ENCODE data around the gene TUT4. TPM values are rescaled to one million over a fixed set of nuclear protein-coding genes. Genes with fewer than 3 reads are reported as not detected.

Gene TUT4
- total and polyA plus RNA-seq, 12 donors, result 16.9 to 40.6 (median 31.5) TPM

DNA sequence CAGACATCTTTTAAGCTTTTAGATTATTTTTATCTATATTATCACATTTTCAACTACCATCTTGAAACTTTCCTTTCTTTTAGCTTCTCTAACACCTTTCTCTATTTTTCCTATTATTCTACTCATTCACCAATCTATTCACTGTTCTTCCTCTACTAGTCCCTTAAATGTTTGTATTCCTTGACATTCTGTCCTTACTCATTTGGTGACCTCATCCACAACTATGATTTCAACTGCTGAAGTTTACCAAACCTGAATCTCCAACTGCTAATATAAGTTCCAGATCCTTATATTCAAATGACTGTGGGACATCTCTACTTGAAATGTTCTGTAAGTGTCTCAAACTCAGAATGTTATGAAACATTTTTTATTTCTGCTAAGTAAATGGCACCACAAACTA lies 49.2 kb downstream of the TUT4 start:
- no peak overlapping the region for H3K27ac ChIP-seq
- ATAC-seq, result no peak
- intact Hi-C loops (cut with DNase I), result no loop called here

DNA sequence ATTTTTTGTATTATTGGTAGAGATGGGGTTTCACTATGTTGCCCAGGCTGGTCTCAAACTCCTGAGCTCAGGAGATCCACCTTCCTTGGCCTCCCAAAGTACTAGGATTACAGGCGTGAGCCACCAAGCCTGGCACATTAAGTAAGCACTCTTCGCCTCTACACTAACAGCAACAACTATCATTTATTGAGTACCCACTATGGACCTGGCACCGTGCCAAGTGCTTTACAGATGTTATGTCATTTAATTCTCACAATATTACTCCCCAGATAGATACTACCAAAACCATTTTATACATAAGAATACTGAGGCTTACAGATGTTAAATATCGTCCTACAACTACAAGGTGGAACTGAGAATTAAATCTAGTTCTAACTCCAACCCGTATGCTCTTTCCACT lies 50.1 kb downstream of the TUT4 start:
- intact Hi-C loops (cut with DNase I), result no loop called here
- ATAC-seq, result no peak

More for the DNA sequence above, 49.2 kb downstream of the TUT4 start:
- Histone ChIP-seq H3K4me1 (no peaks in the 10 kb centered on the region), H3K4me3 (no peak overlapping the region), H3K9me3 (no peaks in the 10 kb centered on the region), H3K36me3 (peaks cover 0 to 39% (median 4%) of the 10 kb centered on the region in 9 donors), H3K27me3 (no peaks in the 10 kb centered on the region)
- DNase-seq, result no peak
- TF ChIP-seq, protein P1, sequence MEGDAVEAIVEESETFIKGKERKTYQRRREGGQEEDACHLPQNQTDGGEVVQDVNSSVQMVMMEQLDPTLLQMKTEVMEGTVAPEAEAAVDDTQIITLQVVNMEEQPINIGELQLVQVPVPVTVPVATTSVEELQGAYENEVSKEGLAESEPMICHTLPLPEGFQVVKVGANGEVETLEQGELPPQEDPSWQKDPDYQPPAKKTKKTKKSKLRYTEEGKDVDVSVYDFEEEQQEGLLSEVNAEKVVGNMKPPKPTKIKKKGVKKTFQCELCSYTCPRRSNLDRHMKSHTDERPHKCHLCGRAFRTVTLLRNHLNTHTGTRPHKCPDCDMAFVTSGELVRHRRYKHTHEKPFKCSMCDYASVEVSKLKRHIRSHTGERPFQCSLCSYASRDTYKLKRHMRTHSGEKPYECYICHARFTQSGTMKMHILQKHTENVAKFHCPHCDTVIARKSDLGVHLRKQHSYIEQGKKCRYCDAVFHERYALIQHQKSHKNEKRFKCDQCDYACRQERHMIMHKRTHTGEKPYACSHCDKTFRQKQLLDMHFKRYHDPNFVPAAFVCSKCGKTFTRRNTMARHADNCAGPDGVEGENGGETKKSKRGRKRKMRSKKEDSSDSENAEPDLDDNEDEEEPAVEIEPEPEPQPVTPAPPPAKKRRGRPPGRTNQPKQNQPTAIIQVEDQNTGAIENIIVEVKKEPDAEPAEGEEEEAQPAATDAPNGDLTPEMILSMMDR (IDR thresholded peaks at IDR 0.05), result no peak

DNA sequence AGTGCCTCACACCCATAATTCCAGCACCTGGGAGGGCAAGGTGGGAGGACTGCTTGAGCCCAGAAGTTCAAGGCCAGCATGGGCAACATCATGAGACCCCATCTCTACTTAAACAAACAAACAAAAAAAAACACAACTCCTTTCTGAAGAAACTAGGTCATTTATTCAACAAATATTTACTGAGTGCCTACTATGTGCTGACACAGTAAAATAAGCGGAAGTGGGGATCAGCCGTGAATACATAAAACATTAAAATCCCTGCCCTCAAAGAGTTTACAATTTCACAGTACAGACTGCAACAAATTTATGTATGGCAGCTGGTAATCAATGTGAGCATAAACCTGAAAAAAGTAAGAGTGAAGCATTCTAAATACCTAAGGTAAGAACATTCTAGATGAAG lies 65.3 kb downstream of the TUT4 start:
- H3K4me3 ChIP-seq, result no peak overlapping the region
- H3K27ac ChIP-seq, result no peak overlapping the region
- intact Hi-C loops (cut with DNase I), result loop anchor here in 1 of 10 donors (10.0 kb wide), 1 partner anchor 197 kb away; no protein-coding TSS in a partner anchor
- peaks cover 0 to 89% (median 0%) of the 10 kb centered on the region in 9 donors for H3K36me3 ChIP-seq
- H3K9me3 ChIP-seq, result no peaks in the 10 kb centered on the region
- no peaks in the 10 kb centered on the region for H3K4me1 ChIP-seq
- no peak for ATAC-seq
- DNase-seq, result no peak
- TF ChIP-seq, protein P1 (IDR thresholded peaks at IDR 0.05), result no peak
- no peaks in the 10 kb centered on the region for H3K27me3 ChIP-seq
- WGBS, 2 donors, result 96 to 97% methylated on average over 2 of the region's 2 CpGs

More for the DNA sequence above, 50.1 kb downstream of the TUT4 start:
- no peak for DNase-seq
- Histone ChIP-seq H3K36me3 (peaks cover 0 to 33% (median 4%) of the 10 kb centered on the region in 9 donors), H3K4me1 (no peaks in the 10 kb centered on the region), H3K4me3 (no peak overlapping the region), H3K27ac (no peak overlapping the region), H3K27me3 (no peaks in the 10 kb centered on the region), H3K9me3 (no peaks in the 10 kb centered on the region)
- TF ChIP-seq, protein P1 (IDR thresholded peaks at IDR 0.05), result no peak
- WGBS, 2 donors, result 86 to 88% methylated on average over 5 of the region's 5 CpGs

DNA sequence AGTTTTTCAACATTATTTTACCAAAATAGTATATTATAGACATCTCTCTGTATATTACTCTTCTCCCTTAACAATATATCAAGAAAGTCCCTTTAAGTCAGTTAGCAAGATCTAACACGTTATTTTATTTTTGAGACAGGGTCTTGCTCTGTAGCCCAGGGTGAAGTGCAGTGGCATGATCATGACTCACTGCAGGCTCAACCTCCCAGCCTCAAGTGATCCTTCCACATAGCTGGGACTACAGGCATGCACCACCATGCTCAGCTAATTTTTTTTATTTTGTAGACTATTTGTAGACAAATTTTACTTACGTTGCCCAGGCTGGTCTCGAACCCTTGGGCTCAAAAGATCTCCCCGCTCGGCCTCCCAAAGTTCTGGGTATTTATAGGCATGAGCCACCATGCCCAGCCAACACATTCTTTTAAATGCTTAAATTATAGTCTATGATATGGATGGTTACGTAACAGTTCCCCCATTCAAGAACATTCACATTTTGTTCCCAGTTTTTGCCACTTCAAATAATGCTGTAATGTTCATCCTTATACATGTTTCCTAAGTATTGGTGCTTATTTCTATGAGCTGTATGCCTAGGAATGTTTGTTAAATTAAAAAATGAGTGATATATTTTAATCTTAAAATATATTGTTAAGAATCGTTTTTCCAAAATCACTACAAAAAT lies 70.4 kb downstream of the TUT4 start:
- intact Hi-C loops (cut with DNase I), result loop anchor here in 1 of 10 donors (10.0 kb wide), 1 partner anchor 202 kb away; no protein-coding TSS in a partner anchor
- H3K4me3 ChIP-seq, result no peak overlapping the region
- DNase-seq (no peak), ATAC-seq (no peak)
- H3K4me1 ChIP-seq, result no peaks in the 10 kb centered on the region
- no peak overlapping the region for H3K27ac ChIP-seq
- 95 to 97% methylated on average over 7 of the region's 7 CpGs for WGBS, 2 donors
- H3K27me3 ChIP-seq, result no peaks in the 10 kb centered on the region
- no peaks in the 10 kb centered on the region for H3K9me3 ChIP-seq
- peaks cover 0 to 80% (median 9%) of the 10 kb centered on the region in 9 donors for H3K36me3 ChIP-seq
- TF ChIP-seq, protein P1 (IDR thresholded peaks at IDR 0.05), result no peak

All from heart right ventricle (tissue), 16 donors.